OCI-LY1 (cell line): ENCODE measurements around the gene MMRN1.

Experiments used
- H2AFZ ChIP-seq: fragments of 200-600 bp; sonication (generic), shearing (Covaris generic); 2 replicates; pipeline ENCODE4 v1.6.0; 2014; ENCODE audit warnings: antibody characterized with exemption, mild to moderate bottlenecking, low read length
- H3F3A ChIP-seq: fragments of 200-600 bp; sonication (generic), shearing (Covaris generic); 2 replicates; pipeline ENCODE4 v1.6.0; 2014; ENCODE audit warnings: mild to moderate bottlenecking, antibody characterized with exemption, low read length, moderate library complexity; ENCODE audit not compliant: insufficient read depth
- H3K27ac ChIP-seq: fragments of 200-600 bp; sonication (generic); 2 replicates; pipeline ENCODE4 v1.5.1; 2014; ENCODE audit warnings: low read length, mixed run types, mild to moderate bottlenecking, low read depth; ENCODE audit not compliant: poor library complexity, severe bottlenecking
- H3K27me3 ChIP-seq: fragments of 200-600 bp; sonication (generic); 2 replicates; pipeline ENCODE4 v1.6.0; 2014; ENCODE audit warnings: antibody characterized with exemption, mild to moderate bottlenecking, low read length, moderate library complexity; ENCODE audit not compliant: insufficient read depth
- H3K36me3 ChIP-seq: fragments of 200-600 bp; sonication (generic); 2 replicates; pipeline ENCODE4 v1.6.1; 2014; ENCODE audit warnings: mild to moderate bottlenecking, antibody characterized with exemption, low read length, moderate library complexity, mixed read lengths; ENCODE audit not compliant: insufficient read depth
- H3K4me1 ChIP-seq: fragments of 200-600 bp; sonication (generic); 2 replicates; pipeline ENCODE4 v1.5.1; 2014; ENCODE audit warnings: mild to moderate bottlenecking, low read length, moderate library complexity; ENCODE audit not compliant: insufficient read depth, severe bottlenecking
- H3K4me2 ChIP-seq: fragments of 200-600 bp; sonication (generic), shearing (Covaris generic); 2 replicates; pipeline ENCODE4 v1.6.1; 2014; ENCODE audit warnings: low read length
- H3K4me3 ChIP-seq: fragments of 200-600 bp; sonication (generic); 2 replicates; pipeline ENCODE4 v1.5.1; 2014; ENCODE audit warnings: low read length, low read depth, mild to moderate bottlenecking, mixed read lengths; ENCODE audit not compliant: poor library complexity, severe bottlenecking
- H3K79me2 ChIP-seq: fragments of 200-600 bp; shearing (Covaris generic); 2 replicates; pipeline ENCODE4 v1.6.1; 2016; ENCODE audit warnings: mixed run types, low read length, mixed read lengths; ENCODE audit not compliant: insufficient read depth
- H3K9ac ChIP-seq: fragments of 200-600 bp; sonication (generic), shearing (Covaris generic); 2 replicates; pipeline ENCODE4 v1.6.1; 2014; ENCODE audit warnings: mild to moderate bottlenecking, low read length, mixed read lengths
- H3K9me2 ChIP-seq: fragments of 200-600 bp; sonication (generic), shearing (Covaris generic); 2 replicates; pipeline ENCODE4 v1.6.1; 2014; ENCODE audit warnings: low read depth, mild to moderate bottlenecking, low read length, mixed read lengths
- H3K9me3 ChIP-seq: fragments of 200-600 bp; shearing (Covaris generic); 2 replicates; pipeline ENCODE4 v1.6.1; 2014; ENCODE audit warnings: low read length, mixed read lengths
- H4K20me1 ChIP-seq: fragments of 200-600 bp; sonication (generic), shearing (Covaris generic); 2 replicates; pipeline ENCODE4 v1.6.0; 2016; ENCODE audit warnings: mild to moderate bottlenecking, low read length; ENCODE audit not compliant: insufficient read depth
- CTCF ChIP-seq: fragments of 200-600 bp; sonication (generic), shearing (Covaris generic); IDR thresholded peaks from 2 replicates; pipeline ENCODE4 v1.5.1; 2017; ENCODE audit warnings: mild to moderate bottlenecking, antibody characterized with exemption, low read length, moderate library complexity, mixed read lengths
- EZH2 ChIP-seq: fragments of 200-600 bp; sonication (generic), shearing (Covaris generic); IDR thresholded peaks from 2 replicates; pipeline ENCODE4 v1.8.0; 2017; ENCODE audit warnings: borderline replicate concordance, mixed run types, mild to moderate bottlenecking, antibody characterized with exemption, low read length, moderate library complexity, mixed read lengths

Gene MMRN1

DNA sequence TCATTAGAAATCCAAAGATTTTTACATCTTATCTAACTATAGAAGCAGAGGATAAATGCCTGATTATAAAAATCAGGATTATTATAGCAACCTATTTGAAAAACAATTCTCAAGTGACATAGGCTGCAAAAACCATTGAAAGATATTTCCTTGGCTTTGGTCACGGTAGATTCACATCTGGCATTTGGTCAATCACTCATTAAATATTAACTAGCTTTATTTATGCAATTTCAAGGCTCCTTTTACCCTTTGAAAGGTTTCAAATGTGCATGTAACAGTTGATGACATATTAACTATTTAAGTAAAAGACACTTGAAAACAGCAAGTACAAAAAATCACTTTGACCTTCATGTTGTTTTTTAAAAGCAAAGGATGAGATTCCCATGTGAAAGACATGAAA, 98.1 kb downstream of the MMRN1 start:
- Histone ChIP-seq H4K20me1 (no peaks in the 10 kb centered on the region), H3K9me3 (no peaks in the 10 kb centered on the region), H2AFZ (no peak overlapping the region), H3K9me2 (no peaks in the 10 kb centered on the region), H3K9ac (no peak overlapping the region), H3K36me3 (no peaks in the 10 kb centered on the region), H3K4me1 (no peaks in the 10 kb centered on the region), H3K4me2 (no peak overlapping the region), H3K79me2 (no peaks in the 10 kb centered on the region), H3K4me3 (no peak overlapping the region), H3K27ac (no peak overlapping the region), H3K27me3 (no peaks in the 10 kb centered on the region), H3F3A (no peaks in the 10 kb centered on the region)
- TF ChIP-seq CTCF (no peak), EZH2 (no peak)

- H2AFZ ChIP-seq, result no peak overlapping the region
These were observed 99.7 kb downstream of the MMRN1 start for GRCh38 chr4:89994176-89994873.

DNA sequence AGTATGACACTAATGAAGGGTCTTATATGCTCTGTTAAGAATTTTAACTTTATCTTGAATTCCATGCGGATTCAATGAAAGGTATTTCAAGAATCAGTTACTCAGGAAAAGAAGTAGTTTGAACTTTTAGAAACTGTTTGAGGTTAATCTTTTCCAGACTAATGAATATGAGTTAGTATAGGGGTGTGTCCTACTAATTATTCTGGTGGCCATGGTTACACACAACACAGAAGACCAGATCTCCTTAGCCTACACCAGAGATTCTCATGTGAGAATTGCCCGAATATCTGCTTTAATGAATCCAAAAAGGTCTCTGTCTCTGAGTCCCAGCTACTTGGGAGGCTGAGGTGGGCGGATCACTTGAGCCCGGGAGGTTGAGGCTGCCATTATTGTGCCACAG, 100.4 kb downstream of the MMRN1 start:
- H3K36me3 ChIP-seq, result no peaks in the 10 kb centered on the region
- no peaks in the 10 kb centered on the region for H3K9me2 ChIP-seq
- no peaks in the 10 kb centered on the region for H3K27me3 ChIP-seq
- H3K4me3 ChIP-seq, result no peak overlapping the region
- H3K9me3 ChIP-seq, result no peaks in the 10 kb centered on the region
- H3K9ac ChIP-seq, result no peak overlapping the region
- H3F3A ChIP-seq, result no peaks in the 10 kb centered on the region
- no peak overlapping the region for H2AFZ ChIP-seq
- no peaks in the 10 kb centered on the region for H3K79me2 ChIP-seq
- H3K27ac ChIP-seq, result no peak overlapping the region
- no peak overlapping the region for H3K4me2 ChIP-seq
- H4K20me1 ChIP-seq, result no peaks in the 10 kb centered on the region
- H3K4me1 ChIP-seq, result no peaks in the 10 kb centered on the region
- TF ChIP-seq EZH2 (no peak), CTCF (no peak)

More at GRCh38 chr4:89994176-89994873, 99.7 kb downstream of the MMRN1 start:
- H3K79me2 ChIP-seq, result no peaks in the 10 kb centered on the region
- H3K4me1 ChIP-seq, result no peaks in the 10 kb centered on the region
- TF ChIP-seq EZH2 (no peak), CTCF (no peak)
- no peaks in the 10 kb centered on the region for H3K27me3 ChIP-seq
- H3K4me3 ChIP-seq, result no peak overlapping the region
- no peak overlapping the region for H3K27ac ChIP-seq
- no peak overlapping the region for H3K9ac ChIP-seq
- no peaks in the 10 kb centered on the region for H3K9me2 ChIP-seq
- H3F3A ChIP-seq, result no peaks in the 10 kb centered on the region
- H3K9me3 ChIP-seq, result no peaks in the 10 kb centered on the region
- H3K36me3 ChIP-seq, result no peaks in the 10 kb centered on the region
- no peaks in the 10 kb centered on the region for H4K20me1 ChIP-seq
- H3K4me2 ChIP-seq, result no peak overlapping the region
